HepG2 (cell line): ENCODE data around the gene FBXL20. TPM values are rescaled to one million over a fixed set of nuclear protein-coding genes. Genes with fewer than 3 reads are reported as not detected.

Source experiments
- ARNT ChIP-seq: fragments of 450-650 bp; IDR thresholded peaks from 2 replicates; pipeline ENCODE4 v1.6.1; 2017
- BCL3 ChIP-seq: sonication (generic); formaldehyde crosslinking; IDR thresholded peaks from 2 replicates; pipeline ENCODE4 v1.5.1; 2020; ENCODE audit warnings: mild to moderate bottlenecking, missing genetic modification reagents, moderate library complexity
- FOXP4 ChIP-seq: sonication (generic); formaldehyde crosslinking; IDR thresholded peaks from 2 replicates; pipeline ENCODE4 v1.4.0; 2020; ENCODE audit warnings: missing genetic modification reagents
- HNF4A ChIP-seq: sonication (generic); formaldehyde crosslinking; IDR thresholded peaks from 2 replicates; pipeline ENCODE4 v1.4.0; 2020; ENCODE audit warnings: missing genetic modification reagents
- IRX3 ChIP-seq: sonication (generic); formaldehyde crosslinking; IDR thresholded peaks from 2 replicates; pipeline ENCODE4 v1.8.1; 2023; ENCODE audit warnings: mild to moderate bottlenecking, low read depth, missing genetic modification reagents, borderline replicate concordance
- NFATC3 ChIP-seq: sonication (generic); formaldehyde crosslinking; IDR thresholded peaks from 2 replicates; pipeline ENCODE4 v1.5.1; 2020; ENCODE audit warnings: mild to moderate bottlenecking, missing genetic modification reagents
- NFYB ChIP-seq: sonication (generic); formaldehyde crosslinking; IDR thresholded peaks from 2 replicates; pipeline ENCODE4 v1.4.0; 2020; ENCODE audit warnings: missing genetic modification reagents
- NR3C1 ChIP-seq: sonication (generic); formaldehyde crosslinking; IDR thresholded peaks from 2 replicates; pipeline ENCODE4 v1.4.0; 2020; ENCODE audit warnings: missing genetic modification reagents
- REST ChIP-seq, 2 experiments: IDR thresholded peaks; 2 replicates each; pipeline ENCODE4 v1.6.1; 2011 to 2012; ENCODE audit warnings: low read length in 2 of 2, borderline replicate concordance in 1 of 2, low read depth in 1 of 2, mild to moderate bottlenecking in 1 of 2, moderate library complexity in 1 of 2
- TBP ChIP-seq: sonication (generic); formaldehyde crosslinking; IDR thresholded peaks from 2 replicates; pipeline ENCODE4 v1.5.0; 2020; ENCODE audit warnings: missing genetic modification reagents
- TP53 ChIP-seq: sonication (generic); formaldehyde crosslinking; conservative IDR thresholded peaks from 2 replicates; pipeline ENCODE4 v1.4.0; 2020; ENCODE audit warnings: missing genetic modification reagents
- ZBTB10 ChIP-seq: sonication (generic); formaldehyde crosslinking; IDR thresholded peaks from 2 replicates; pipeline ENCODE4 v1.4.0; 2020; ENCODE audit warnings: missing genetic modification reagents, borderline replicate concordance
- ZNF121 ChIP-seq: sonication (generic); formaldehyde crosslinking; IDR thresholded peaks from 2 replicates; pipeline ENCODE4 v1.5.0; 2020; ENCODE audit warnings: mild to moderate bottlenecking, missing genetic modification reagents
- ZNF3 ChIP-seq: IDR thresholded peaks from 2 replicates; pipeline ENCODE4 v1.7.0; 2017; ENCODE audit warnings: inconsistent platforms
- ZNF512B ChIP-seq: sonication (generic); formaldehyde crosslinking; IDR thresholded peaks from 2 replicates; pipeline ENCODE4 v1.5.1; 2020; ENCODE audit warnings: missing genetic modification reagents, mild to moderate bottlenecking, borderline replicate concordance
- ZNF883 ChIP-seq: sonication (generic); formaldehyde crosslinking; IDR thresholded peaks from 2 replicates; pipeline ENCODE4 v1.5.1; 2020; ENCODE audit warnings: mild to moderate bottlenecking, missing genetic modification reagents; ENCODE audit errors: not compliant biosample characterization
- polyA plus RNA-seq, 8 experiments: library from polyadenylated mRNA; depleted of rRNA in 3 of 8; stranded (reverse) in 7 of 8; unstranded in 1 of 8; fragments of >200 nt; fragmentation: Illumina TruSeq in 4 of 8; extraction: Trizol in 4 of 8; gene quantifications; 2 replicates each; pipeline versions ENCODE4 v1.2.1 to v1.2.3, GENCODE V29; 2011 to 2016; ENCODE audit warnings: low read depth in 4 of 8, missing spikeins in 1 of 8, mixed read lengths in 1 of 8; ENCODE audit not compliant: insufficient read depth in 1 of 8
- total RNA-seq, 5 experiments: library from RNA; depleted of rRNA; stranded (reverse); fragments of >200 nt; fragmentation: Illumina TruSeq; extraction: Trizol; gene quantifications; 2 replicates each; pipeline ENCODE4 v1.2.3, GENCODE V29; 2016; ENCODE audit warnings: low read depth in 1 of 5

Gene FBXL20
- total and polyA plus RNA-seq, 2 of the 13 experiments (the other 11 are each of a cell fraction or from before 2014, with no cell fraction given), result 10.2 to 10.3 TPM

GRCh38 chr17:39450847-39451581 lies 49.6 kb upstream of the FBXL20 start, which contains the start of gene MED1 (continued):
- TF ChIP-seq ZNF512B (CRISPR knock-in tag) (no peak), NFYB (CRISPR knock-in tag) (peak; percentile 54; the same call in 1 of the 2 replicates), FOXP4 (CRISPR knock-in tag) (no peak), IRX3 (CRISPR knock-in tag) (no peak), ZNF883 (CRISPR knock-in tag) (peak; percentile 62), BCL3 (CRISPR knock-in tag) (peak; percentile 66; the same call in 1 of the 2 replicates), ARNT (no peak), TBP (no peak), NR3C1 (no peak), REST (IDR thresholded peaks at IDR 0.05; ENCODE audit: borderline replicate concordance in 1 of 2, low read depth in 1 of 2, low read length in 2 of 2) (peak in 1 of 2 experiments; percentile 79; a peak in 2 of 4 replicates), NFATC3 (CRISPR knock-in tag) (peak; percentile 72; the same call in 1 of the 2 replicates), ZNF3 (CRISPR knock-in tag) (no peak), TP53 (CRISPR knock-in tag) (0 out of 2 replicates have a peak, but pooled peaks have one; percentile 28), ZBTB10 (CRISPR knock-in tag) (no peak), ZNF121 (0 out of 2 replicates have a peak, but pooled peaks have one; percentile 18), HNF4A (CRISPR knock-in tag) (peak; percentile 12)
